T-helper 2 cell (primary cell): Measurements from ENCODE around the gene KLF1.
"Not testable (repeated sequence)": the region's sequence is repeated elsewhere in the genome, so short reads cannot be mapped to it uniquely, and the experiment has no call there.

Experiments
- DNase-seq, 5 experiments: peaks; one replicate each; pipeline versions ENCODE4 v3.0.0 to v3.0.0-alpha.2; 2012 to 2022

KLF1 gene

DNA sequence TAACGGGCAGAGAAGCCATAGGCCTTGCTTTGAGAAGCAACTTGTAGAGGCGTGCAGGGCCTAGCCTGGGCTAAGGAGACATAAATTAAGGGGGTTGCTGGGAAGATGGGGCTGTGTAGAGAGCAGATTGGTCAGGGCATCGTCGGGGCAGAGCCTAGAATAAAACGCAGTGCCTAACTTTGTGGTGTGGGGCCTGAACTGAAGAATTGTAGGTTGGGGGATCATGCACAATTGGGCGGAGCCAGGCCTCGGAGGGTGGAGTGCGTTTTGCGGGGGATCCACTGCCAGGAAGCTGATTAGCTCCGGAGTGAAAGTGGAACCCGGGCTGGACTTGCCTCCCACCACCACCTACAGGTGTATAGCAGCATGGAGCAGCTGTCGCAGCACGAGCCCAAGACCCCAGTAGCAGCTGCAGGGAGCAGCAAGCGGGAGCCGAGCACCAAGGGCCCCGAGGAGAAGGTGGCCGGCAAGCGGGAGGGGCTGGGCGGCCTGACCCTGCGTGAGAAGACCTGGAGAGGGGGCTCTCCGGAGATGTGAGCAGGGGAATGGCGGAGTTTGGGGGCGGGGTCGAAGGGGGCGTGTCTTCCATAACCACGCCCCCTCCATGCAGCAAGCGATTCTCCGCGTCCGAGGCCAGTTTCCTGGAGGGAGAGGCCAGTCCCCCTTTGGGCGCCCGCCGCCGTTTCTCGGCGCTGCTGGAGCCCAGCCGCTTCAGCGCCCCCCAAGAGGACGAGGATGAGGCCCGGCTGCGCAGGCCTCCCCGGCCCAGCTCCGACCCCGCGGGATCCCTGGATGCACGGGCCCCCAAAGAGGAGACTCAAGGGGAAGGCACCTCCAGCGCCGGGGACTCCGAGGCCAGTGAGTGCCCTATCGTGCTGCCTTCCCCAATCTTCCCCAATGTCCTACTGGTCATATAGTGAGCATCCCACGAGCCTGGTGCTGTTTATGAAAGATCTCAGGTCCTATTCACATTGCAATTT, 19.6 kb downstream of the KLF1 start:
- peak; percentile 32 to 66 (median 46) for DNase-seq

DNA sequence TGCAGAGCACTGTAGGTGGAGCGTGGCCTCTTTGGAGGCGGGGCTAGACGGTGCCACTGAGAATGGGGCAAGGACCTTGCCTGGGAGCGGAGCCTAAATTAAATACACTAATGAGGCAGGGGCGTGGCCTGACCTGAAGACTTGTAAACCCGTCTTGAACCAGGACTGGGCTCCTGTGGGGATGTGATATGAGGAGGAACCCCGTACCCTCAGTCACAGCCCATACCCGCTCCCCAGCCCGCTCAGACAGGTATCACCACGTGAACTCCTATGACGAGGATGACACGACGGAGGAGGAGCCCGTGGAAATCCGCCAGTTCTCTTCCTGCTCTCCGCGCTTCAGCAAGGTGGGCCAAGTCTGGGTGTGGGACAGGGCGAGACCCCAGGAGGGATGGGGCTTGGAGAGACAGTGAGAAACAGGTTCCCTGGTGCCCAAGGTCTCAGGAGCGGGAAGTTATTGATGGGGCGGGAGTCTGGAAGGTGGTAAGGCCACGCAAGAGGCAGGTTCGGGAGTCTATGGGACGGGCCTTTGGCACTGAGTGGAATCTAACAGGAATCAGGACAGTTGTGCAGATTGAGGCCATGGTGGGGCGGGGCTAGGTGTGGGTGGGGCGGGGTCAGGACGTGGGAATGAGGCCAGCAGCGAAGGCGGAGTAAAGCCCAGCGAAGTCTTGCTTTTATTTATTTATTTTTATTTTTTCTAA, 20.4 kb downstream of the KLF1 start:
- DNase-seq = no peak

DNA sequence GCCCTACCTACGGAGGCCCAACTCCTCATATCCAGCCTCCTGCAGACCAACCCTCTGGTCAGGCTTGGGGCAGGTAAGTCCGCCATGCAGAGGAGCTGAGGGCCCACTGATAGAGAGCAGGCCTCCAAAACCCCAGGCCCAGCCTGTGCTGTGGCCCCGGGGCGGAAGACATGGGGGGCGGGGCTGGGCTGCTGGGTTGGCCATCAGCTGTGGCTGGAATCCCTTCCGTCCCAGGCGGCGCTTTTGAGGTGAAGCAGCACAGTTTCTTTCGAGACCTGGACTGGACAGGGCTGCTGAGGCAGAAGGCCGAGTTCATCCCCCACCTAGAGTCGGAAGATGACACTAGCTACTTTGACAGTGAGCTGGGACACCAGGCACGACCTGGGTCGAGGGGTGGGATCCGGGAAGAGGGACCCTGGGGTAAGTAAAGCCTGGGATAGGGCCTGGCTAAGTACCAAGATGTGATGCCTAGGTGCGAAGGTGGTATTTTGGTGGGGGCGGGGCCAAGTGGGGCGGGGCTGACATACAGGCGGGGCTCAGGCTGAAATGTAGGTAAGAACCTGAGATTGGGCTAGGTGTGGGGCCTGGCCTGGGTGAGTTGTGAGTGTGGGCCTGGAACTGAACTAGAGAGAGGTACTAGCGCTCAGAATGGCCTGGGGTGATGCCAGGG, 21.1 kb downstream of the KLF1 start:
- no peak for DNase-seq

DNA sequence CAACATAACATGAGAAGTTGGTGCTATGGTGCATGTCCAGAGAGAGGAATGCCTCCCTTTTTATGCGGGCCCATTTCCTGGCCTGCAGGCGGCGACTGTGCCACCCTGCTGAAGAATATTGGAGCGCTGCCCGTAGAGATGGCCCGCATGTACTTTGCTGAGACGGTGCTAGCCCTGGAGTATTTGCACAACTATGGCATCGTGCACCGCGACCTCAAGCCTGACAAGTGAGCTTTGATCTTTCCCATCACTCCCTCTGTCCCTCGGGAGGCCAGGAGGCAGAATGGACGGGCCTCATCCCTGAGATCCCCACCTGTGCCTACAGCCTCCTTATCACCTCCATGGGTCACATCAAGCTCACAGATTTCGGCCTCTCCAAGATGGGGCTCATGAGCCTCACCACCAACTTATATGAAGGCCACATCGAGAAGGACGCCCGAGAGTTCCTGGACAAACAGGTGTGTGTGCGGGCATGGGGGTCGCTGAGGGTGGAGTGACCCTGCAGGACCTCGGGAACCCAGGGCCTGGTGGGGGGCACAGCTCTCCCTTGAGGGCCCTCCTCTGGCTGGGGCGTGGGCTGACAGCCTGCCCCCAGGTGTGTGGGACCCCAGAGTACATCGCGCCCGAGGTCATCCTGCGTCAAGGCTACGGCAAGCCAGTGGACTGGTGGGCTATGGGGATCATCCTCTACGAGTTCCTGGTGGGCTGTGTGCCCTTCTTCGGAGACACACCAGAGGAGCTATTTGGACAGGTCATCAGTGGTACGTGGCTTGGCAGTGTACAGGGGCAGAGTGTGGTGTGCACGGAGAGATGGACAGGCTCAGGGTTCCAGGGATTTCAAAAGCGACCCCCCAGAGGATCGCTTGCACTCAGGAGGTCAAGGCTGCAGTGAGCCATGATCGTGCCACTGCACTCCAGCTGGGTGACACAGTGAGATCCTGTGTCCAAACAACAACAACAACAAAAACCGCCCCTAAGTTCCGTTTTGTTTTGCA, 22.0 kb downstream of the KLF1 start:
- DNase-seq = no peak

DNA sequence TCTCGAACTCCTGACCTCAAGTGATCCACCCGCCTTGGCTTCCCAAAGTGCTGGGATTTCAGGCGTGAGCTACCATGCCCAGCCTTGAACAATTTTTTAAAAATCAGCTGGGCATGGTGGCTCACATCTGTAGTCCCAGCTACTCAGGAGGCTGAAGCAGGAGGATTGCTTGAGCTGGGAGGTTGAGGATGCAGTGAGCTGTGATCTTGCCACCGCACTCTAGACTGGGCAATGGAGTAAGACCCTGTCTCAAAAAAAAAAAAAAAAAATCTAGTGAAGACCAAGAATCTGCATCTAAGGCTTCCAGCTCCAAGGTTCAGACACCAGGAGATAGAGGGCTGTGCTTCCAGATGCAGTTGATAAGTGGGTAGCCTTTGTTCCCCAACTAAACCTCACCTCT, 22.9 kb downstream of the KLF1 start:
- DNase-seq = no peak

DNA sequence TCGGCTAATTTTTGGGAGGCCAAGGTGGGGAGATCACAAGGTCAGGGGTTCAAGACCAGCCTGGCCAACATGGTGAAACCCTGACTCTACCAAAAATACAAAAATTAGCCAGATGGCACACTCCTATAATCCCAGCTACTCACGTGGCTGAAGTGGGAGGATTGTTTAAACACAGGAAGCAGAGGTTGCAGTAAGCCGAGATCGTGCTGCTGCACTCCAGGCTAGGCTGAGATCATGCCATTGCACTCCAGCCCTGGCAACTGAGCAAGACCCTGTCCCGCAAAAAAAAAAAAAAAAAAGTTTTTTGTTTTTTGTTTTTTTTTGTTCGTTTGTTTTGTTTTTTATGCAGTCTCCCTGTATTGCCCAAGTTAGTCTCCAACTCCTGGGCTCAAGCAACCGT, 27.5 kb downstream of the KLF1 start:
- no peak for DNase-seq

DNA sequence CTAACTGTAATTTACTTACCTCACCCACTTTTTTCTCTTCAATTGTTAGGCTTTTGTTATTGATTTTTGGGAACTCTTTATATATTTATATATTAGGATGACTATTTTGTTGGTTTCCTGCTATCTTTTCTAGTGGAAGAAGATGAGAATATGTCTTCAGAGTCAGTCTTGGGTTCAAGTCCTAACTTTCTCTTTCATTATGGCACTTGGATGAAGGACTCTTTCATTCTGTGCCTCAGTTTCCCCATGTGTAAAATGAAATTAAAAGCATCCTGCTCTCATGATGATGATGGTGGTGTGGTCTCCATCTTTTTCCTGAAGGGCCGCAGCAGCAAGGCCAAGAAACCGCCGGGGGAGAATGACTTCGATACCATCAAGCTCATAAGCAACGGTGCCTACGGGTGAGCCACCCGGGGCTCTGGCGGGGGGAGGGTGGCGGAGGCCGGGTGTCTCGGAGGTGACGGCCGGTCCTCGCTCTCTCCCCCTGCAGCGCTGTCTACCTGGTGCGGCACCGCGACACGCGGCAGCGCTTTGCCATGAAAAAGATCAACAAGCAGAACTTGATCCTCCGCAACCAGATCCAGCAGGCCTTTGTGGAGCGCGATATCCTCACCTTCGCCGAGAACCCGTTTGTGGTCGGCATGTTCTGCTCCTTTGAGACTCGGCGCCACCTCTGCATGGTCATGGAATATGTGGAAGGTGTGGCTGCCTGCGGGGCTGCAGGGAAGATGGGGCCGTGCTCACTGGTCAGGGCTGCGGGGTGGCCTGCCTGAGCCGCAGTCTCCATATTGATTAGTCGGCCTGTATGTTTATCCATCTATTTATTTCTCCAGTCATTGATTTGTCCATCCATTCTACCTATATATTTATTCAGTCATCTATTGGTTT, 28.7 kb downstream of the KLF1 start:
- DNase-seq = no peak

DNA sequence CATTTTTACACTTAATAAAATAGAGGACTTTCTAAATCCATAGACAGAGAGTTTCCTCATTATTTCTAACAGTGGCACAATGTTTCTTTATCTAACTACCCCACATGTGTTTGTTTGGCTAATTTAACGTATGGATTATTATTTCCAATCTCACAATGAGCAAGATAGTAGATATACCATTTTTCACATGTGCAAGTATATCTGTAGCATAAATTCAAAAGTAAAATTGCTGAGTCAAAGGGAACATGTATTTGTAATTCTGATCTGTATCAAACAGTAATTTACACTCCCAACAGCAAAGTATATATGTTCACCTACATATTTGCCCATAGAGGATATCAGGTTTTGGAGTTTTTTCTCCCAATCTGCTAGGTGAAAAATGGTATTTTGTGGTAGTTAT, 30.3 kb downstream of the KLF1 start:
- no peak for DNase-seq

DNA sequence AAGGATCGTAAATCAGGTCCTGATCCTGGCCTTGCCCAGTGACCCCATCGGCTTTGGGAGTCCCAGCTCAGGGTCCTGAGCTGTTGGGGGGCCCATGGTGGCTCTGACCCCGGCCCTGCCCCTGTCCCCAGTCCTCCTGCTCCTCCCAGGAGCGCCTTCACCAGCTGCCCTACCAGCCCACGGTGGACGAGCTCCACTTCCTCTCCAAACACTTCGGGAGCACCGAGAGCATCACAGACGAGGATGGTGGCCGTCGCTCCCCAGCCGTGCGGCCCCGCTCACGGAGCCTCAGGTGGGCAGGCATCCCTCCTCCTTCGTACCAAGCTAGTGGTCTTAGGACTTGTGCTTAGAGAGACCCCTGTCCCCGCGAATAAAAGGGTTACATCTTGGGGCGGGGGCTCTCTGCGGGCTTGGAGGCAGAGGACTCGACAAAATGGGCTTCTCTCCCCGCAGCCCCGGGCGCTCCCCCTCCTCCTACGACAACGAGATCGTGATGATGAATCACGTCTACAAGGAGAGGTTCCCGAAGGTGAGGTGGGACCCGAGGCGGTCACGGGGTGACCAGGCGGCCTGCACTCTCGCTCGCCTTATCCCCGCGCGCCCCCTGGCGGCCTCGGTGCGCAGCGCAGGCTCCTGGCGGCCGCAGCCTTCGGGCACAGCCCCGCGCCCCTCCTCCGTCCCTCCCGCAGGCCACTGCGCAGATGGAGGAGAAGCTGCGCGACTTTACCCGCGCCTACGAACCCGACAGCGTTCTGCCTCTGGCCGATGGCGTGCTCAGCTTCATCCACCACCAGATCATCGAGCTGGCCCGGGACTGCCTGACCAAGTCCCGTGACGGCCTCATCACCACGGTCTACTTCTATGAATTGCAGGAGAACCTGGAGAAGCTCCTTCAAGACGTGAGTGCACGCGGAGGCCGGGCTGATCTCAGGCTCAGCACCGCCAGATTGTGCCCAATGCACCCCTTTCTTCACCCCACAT, 39.6 kb downstream of the KLF1 start:
- DNase-seq = peak; percentile 62 to 81 (median 76)

DNA sequence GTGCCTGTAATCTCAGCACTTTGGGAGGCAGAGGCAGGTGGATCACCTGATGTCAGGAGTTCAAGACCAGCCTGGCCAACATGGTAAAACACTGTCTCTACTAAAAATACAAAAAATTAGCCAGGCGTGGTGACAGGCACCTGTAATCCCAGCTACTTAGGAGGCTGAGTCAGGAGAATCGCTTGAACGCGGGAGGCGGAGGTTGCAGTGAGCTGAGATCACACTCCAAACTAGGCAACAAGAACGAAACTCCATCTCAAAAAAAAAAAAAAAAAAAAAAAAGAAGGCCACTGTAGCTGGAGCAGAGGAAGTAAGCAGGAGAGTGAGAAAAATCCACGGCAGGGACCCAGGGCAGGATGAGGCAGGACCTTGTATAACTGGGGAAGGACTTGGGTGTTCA, 40.4 kb downstream of the KLF1 start:
- not testable (repeated sequence) for DNase-seq

DNA sequence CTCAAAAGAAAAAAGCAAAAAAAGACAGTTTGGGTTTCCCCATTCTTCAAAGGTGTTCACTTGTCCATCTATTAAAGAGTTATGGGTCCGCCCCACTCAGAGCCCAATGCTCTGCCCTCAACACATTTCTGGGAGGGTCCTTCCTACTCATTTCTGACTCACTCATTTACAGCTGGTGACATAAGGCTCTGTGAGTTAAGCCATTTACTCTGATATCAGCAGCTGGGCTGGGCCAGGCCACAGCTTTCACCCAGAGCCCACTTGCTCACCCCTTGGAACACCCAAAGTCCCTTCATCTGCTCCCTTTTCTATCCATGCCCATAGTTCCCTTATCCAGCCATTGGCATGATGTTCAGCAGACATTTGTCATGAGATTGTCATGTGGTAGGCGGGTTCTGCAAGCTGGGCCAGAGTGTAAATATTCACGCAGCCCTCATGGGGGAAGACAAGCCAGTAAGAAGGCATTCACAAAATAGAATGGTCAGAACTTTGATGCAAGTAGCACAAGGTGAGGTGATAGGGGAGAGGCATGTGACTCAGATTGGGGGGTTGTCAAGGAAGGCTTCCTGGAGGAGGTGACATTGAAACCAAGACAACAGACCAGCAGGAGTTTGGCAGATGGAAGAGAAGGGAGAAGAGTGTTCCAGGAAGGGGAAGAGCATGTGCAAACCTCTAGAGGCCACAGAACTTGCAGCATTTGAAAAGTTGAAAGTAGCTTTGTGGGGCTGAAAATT, 42.8 kb downstream of the KLF1 start:
- no peak for DNase-seq

DNA sequence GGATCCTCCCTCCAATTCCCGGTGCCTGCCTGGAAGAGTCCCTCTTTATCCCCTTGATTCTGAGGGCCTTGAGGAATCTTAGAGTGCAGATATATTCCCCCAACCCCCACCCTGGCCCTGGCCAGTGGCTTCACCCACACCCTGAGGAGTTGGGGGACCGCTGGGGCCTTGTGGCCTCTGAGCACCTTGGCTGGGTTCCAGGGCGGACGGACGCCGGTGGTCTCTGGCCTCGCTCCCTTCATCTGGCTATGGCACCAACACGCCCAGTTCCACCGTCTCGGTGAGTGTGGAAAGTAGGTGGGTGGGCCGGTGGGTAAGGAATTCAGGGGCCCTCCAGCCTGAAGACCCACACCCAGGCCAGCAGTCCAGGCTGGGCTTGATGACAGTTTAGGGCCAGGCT, 43.7 kb downstream of the KLF1 start:
- DNase-seq = no peak

DNA sequence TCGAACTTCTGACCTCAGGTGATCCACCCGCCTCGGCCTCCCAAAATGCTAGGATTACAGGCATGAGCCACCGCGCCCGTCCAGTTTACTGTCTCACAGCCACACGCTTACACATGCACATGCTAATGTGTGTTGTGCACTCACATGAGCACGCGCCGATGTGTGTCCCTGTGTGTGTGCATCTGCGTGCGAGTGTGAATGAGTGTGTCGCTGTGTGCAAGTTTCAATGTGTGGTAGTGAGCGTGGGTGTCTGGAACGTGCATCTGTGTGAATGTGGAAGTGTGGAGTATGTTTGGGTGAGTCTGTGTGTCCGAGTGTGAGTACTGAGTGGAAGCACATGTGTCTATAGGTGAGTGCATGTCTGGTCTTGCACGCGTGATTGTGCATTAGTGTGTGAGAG, 44.5 kb downstream of the KLF1 start:
- DNase-seq = no peak

DNA sequence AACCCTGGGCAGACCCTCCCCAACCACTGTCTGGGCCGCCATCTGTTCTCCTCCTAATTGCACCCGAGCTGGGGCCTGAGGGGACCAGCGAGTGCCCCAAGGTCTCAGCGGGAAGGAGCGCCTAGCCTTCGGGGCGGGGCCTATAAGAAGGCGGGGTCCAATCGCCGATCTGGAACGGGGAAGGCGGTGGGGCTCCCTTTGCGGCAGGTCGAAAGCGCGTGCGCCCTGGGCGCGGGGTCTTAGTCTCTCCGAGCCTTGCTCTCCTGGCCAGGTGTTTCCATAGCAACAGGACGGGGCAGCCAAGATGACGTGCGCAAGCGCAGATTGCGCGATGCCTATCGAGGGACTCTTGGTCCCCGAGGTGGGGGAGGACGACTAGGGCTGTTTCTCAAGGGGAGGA, 45.9 kb downstream of the KLF1 start:
- DNase-seq = peak in 1 of 5 experiments; percentile 30

DNA sequence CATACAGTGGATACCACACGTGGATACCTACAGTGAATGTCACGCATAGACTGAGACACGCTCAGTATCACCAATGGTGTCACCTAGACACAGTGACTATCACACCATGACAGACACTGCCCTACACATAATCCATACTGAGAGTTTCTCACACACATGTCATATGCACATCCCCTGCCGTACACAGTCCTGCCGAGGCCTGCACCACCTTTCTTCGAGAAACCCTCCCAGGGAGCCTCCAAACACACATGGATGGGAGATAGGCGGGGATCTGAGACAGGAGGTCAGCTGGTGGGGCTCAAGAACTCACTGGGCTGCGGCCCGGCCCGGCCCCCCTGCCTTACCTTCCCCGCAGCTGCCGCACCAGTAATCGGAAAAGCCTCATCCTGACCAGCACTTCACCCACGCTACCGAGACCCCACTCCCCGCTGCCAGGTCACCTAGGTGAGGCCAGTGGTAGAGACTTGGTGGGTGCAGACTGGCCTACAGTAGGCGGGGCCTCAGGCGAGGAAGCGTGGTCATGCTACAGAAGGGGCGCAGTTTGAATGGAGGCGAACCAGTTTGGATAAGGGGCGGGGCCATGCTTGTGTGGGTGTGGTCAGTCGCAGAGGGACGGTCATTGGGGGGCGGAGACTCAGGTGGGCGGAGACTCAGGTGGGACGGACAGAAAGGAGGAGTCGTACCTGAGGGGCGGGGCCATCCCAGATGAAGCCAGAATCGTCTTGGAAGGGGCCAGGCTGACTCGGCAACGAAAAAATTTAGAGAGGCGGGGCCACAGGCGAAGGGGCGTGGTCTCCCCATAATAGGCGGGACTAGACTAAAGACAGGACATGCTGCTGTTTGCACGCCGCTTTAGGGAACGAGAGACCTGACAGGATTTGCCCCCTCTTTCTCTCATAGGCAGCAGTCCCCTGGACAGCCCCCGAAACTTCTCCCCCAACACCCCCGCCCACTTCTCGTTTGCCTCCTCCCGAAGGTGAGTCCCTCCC, 46.6 kb downstream of the KLF1 start:
- peak in 1 of 5 experiments; percentile 52 for DNase-seq

DNA sequence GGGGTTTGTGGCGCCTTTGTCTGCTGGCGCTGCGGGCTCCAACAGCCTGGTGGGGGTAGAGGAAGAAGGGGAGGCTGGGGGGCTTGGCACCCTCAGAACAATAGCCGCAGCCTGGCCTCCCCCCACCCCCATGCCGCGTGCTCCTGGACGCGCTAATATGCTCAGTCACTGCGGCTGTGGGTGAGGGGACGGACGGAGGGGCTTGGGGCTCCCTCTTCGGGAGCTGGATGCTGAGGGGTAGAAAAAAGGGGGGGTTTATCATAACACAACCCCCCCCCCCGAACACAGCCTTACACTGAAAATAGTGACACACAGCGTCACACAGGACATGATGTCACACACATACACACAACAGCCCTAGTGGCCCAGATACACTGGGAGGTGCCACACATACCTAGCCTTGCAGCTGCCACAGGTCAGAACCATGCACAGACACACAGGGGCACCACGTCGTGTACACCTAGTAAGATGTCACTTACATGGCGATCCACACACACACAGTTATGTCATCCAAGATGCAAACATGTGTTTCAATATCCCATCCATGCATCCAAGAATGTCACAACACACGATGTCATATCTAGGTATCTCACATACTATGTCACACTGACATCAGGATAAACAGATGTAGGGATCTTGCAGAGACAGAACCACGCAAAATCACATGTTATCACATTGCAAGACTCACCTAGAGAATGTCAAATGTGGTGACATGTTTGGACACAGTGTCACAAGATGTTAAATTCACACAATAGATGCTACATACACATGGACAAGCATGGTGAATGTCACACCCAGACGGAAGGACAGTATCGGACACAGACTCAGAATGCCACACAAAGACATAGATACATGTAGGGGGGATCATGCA, 47.9 kb downstream of the KLF1 start:
- peak in 2 of 5 experiments; percentile 35 to 75 for DNase-seq
